Natural killer cell (primary cell): ENCODE results near the gene SLC19A1. TPM values are rescaled to one million over a fixed set of nuclear protein-coding genes. Genes with fewer than 3 reads are reported as not detected.

Source experiments
- ATAC-seq, 3 donors: fragments of 150-1000 bp in 2 of 3; fragments of 200-7000 bp in 1 of 3; cut with Tn5 transposase; 1 replicate in 1 of 3; 2 replicates in 2 of 3; pipeline ENCODE4 v1.10.0; 2021; ENCODE audit warnings: mild to moderate bottlenecking in 2 of 3, moderate library complexity in 2 of 3
- DNase-seq, 2 donors: peaks; one replicate each; pipeline versions ENCODE4 v3.0.0 to v3.0.0-alpha.2; 2013 to 2021; ENCODE audit warnings: mixed read lengths in 1 of 2
- H3K27ac ChIP-seq: one replicate; pipeline ENCODE4 v1.5.1; 2013; ENCODE audit warnings: mild to moderate bottlenecking, low read length
- H3K27me3 ChIP-seq: one replicate; pipeline ENCODE4 v1.6.1; 2013; ENCODE audit warnings: low read length; ENCODE audit not compliant: control insufficient read depth, insufficient read depth
- H3K36me3 ChIP-seq: one replicate; pipeline ENCODE4 v1.6.1; 2013; ENCODE audit warnings: low read length; ENCODE audit not compliant: control insufficient read depth, insufficient read depth
- H3K4me1 ChIP-seq: one replicate; pipeline ENCODE4 v1.6.1; 2013; ENCODE audit warnings: low read length; ENCODE audit not compliant: control insufficient read depth, insufficient read depth
- H3K4me3 ChIP-seq: one replicate; pipeline ENCODE4 v1.5.1; 2013; ENCODE audit warnings: low read length
- H3K9me3 ChIP-seq: one replicate; pipeline ENCODE4 v1.6.1; 2013; ENCODE audit warnings: low read length; ENCODE audit not compliant: control insufficient read depth, insufficient read depth
- H3K27ac Mint-ChIP-seq, 2 donors: one replicate each; pipeline ENCODE4 v1.8.0; 2022; ENCODE audit warnings: mild to moderate bottlenecking in 2 of 2, mixed read lengths in 2 of 2, moderate library complexity in 1 of 2
- H3K27me3 Mint-ChIP-seq, 2 donors: one replicate each; pipeline ENCODE4 v1.8.0; 2022; ENCODE audit warnings: low read depth in 2 of 2, mixed read lengths in 2 of 2
- H3K36me3 Mint-ChIP-seq: one replicate; pipeline ENCODE4 v1.8.0; 2022; ENCODE audit warnings: mixed read lengths
- H3K4me1 Mint-ChIP-seq, 2 donors: one replicate each; pipeline ENCODE4 v1.8.0; 2022; ENCODE audit warnings: mixed read lengths in 2 of 2
- H3K4me3 Mint-ChIP-seq: one replicate; pipeline ENCODE4 v1.8.0; 2022; ENCODE audit warnings: mild to moderate bottlenecking, moderate library complexity, mixed read lengths
- H3K9me3 Mint-ChIP-seq, 2 donors: one replicate each; pipeline ENCODE4 v1.8.0; 2022; ENCODE audit warnings: mixed read lengths in 2 of 2
- WGBS: methylation state at CpG from one replicate; pipeline ENCODE4 v1.1.7; 2013; ENCODE audit warnings: missing lambda C conversion rate; ENCODE audit not compliant: insufficient coverage; 5-methylcytosine and 5-hydroxymethylcytosine counted together
- intact Hi-C: fragments of 100-400 bp; cut with micrococcal nuclease; formaldehyde crosslinking; loops from one replicate; pipeline ENCODE4 v1.14.2; 2022
- total RNA-seq, 4 donors: library from RNA; stranded (reverse); fragments of 120-200 nt in 1 of 4; gene quantifications; one replicate each; pipeline versions ENCODE4 v1.2.3 to v1.2.4, GENCODE V29; 2013 to 2022
- TF ChIP-seq, protein P1 (sequence below): fragments of 200-600 bp; IDR thresholded peaks from one replicate; pipeline ENCODE4 v1.8.0; 2022; ENCODE audit warnings: antibody characterized with exemption

SLC19A1 gene
- total RNA-seq, 3 donors from 2014 or later (not counting 1 experiment from before 2014, with no cell fraction given), result 2.5 to 9.0 (median 4.9) TPM

DNA sequence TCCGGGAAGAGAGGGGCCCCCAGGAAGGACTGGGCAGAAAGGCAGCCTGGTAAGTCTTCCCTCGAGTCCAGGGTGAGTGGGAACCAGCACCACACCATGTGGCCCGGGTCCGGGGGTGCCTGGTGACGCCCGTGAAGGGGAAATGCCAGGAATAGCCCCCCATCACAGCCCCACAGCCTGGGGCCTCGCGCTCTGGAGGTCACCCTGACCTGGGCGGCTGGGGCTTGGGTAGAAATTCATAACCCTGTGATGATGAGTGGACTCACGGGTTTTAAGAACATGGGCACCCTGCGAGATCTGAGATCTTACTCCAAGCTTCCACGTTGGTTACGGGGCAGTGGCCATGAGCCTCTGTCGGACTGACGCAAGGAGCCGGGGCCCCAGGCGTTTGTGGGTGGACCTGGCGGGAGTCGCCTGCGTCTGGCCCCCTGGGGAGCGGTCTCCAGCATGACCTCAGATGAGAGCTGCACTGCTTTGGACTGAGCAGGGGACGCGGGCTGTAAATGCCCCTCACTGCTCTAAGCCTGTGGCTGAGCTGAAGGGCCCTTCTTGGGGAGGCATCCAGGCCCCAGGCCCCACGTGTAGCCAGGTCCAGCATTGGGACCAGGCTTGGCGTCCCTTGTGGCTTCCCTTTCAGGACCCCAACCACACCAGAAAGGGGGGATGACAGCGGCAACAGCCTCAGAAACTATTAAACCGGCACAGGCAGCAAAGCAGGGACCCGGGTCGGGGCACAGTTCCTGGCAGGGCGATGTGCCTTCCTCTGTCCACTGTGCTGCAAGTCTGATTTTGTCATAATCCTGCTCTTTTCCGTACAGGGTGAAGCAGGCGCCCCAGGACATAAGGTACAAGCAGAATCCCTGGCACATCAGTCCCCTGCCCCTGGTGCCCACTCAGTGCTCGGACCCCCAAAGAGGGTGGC lies 60.0 kb downstream of the SLC19A1 start:
- no peaks in the 10 kb centered on the region for H3K9me3 ChIP-seq
- H3K4me1 ChIP-seq, result peaks cover 51% of the 10 kb centered on the region
- ATAC-seq, result no peak
- intact Hi-C loops, result no loop called here
- H3K27ac ChIP-seq, result peak overlapping the region; percentile 95
- WGBS, result 86% methylated on average over 33 of the region's 33 CpGs
- no peaks in the 10 kb centered on the region for H3K27me3 ChIP-seq
- Mint-ChIP-seq H3K27ac (peak overlapping the region; percentile 82 to 92), H3K4me3 (peak overlapping the region; percentile 79), H3K27me3 (no peaks in the 10 kb centered on the region), H3K9me3 (no peaks in the 10 kb centered on the region), H3K4me1 (peaks cover 36 to 41% of the 10 kb centered on the region in 2 donors), H3K36me3 (no peaks in the 10 kb centered on the region)
- TF ChIP-seq, protein P1, sequence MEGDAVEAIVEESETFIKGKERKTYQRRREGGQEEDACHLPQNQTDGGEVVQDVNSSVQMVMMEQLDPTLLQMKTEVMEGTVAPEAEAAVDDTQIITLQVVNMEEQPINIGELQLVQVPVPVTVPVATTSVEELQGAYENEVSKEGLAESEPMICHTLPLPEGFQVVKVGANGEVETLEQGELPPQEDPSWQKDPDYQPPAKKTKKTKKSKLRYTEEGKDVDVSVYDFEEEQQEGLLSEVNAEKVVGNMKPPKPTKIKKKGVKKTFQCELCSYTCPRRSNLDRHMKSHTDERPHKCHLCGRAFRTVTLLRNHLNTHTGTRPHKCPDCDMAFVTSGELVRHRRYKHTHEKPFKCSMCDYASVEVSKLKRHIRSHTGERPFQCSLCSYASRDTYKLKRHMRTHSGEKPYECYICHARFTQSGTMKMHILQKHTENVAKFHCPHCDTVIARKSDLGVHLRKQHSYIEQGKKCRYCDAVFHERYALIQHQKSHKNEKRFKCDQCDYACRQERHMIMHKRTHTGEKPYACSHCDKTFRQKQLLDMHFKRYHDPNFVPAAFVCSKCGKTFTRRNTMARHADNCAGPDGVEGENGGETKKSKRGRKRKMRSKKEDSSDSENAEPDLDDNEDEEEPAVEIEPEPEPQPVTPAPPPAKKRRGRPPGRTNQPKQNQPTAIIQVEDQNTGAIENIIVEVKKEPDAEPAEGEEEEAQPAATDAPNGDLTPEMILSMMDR, result no peak
- peak overlapping the region; percentile 51 for H3K4me3 ChIP-seq
- DNase-seq, result peak in 1 of 2 donors; percentile 31
- no peaks in the 10 kb centered on the region for H3K36me3 ChIP-seq

DNA sequence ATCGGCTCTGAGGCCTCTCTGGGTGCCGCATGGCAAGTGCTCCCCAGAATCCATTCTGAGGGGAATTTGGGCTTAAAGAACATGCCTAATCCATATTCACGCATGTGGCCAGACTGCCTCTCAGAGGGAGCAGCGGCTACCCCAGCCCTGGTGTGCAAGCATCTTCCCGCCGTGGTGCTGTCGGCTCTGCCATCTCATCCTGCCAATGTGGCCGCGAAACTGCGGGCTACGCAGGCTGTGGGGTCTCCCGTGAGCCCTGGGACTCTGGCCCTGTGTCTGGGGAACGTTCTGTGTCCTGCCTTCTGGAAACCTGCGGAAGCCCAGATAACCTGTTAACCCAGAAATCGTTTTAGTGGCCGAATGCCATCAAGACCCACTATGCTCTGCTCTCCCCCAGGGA lies 60.7 kb downstream of the SLC19A1 start:
- no peak overlapping the region for H3K27ac ChIP-seq
- H3K36me3 ChIP-seq, result no peaks in the 10 kb centered on the region
- H3K27me3 ChIP-seq, result no peaks in the 10 kb centered on the region
- no peak overlapping the region for H3K27ac Mint-ChIP-seq
- WGBS, result 97% methylated on average over 16 of the region's 16 CpGs
- intact Hi-C loops, result no loop called here
- H3K27me3 Mint-ChIP-seq, result no peaks in the 10 kb centered on the region
- H3K9me3 Mint-ChIP-seq, result no peaks in the 10 kb centered on the region
- TF ChIP-seq, protein P1, result no peak
- no peaks in the 10 kb centered on the region for H3K9me3 ChIP-seq
- DNase-seq, result no peak
- peaks cover 36 to 44% of the 10 kb centered on the region in 2 donors for H3K4me1 Mint-ChIP-seq
- no peak overlapping the region for H3K4me3 ChIP-seq
- H3K36me3 Mint-ChIP-seq, result no peaks in the 10 kb centered on the region
- H3K4me3 Mint-ChIP-seq, result no peak overlapping the region
- peaks cover 52% of the 10 kb centered on the region for H3K4me1 ChIP-seq
- no peak for ATAC-seq

DNA sequence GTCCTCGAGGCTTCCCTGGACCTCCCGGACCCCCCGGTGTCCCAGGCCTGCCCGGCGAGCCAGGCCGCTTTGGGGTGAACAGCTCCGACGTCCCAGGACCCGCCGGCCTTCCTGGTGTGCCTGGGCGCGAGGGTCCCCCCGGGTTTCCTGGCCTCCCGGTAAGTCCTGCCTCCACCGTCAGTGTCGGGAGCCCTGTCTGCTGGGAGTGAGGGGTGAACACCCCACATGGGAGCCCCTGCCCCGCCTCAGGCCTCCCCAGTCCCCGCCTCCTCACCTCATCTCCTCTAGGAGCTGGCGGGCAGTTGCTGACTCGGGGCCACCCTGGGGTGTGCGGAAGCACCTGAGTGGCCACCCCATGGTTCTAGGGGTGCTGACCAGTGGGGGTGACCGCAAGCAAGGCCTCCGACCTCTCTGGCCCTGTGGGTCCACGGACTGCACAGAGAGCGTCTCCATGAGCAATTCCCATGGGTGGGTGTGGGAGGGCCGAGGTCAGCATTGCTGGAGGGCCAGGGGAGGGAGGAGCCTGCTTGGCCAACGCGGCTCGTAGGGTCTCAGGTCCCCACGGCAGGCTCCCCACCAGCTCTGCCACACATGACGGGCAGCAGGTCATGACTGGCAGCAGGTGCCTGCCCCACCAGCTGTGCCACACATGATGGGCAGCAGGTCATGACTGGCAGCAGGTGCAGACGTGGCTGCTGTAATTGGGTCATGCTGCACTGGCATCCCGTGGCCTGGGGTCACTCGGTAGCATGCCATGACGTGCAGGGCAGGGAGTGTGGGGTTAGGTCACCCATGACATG lies 61.3 kb downstream of the SLC19A1 start:
- ATAC-seq (no peak), DNase-seq (no peak)
- Mint-ChIP-seq H3K4me3 (no peak overlapping the region), H3K27me3 (no peaks in the 10 kb centered on the region), H3K27ac (no peak overlapping the region), H3K9me3 (no peaks in the 10 kb centered on the region), H3K36me3 (no peaks in the 10 kb centered on the region), H3K4me1 (peaks cover 36 to 47% of the 10 kb centered on the region in 2 donors)
- Histone ChIP-seq H3K27me3 (no peaks in the 10 kb centered on the region), H3K27ac (no peak overlapping the region), H3K4me1 (peaks cover 52% of the 10 kb centered on the region), H3K36me3 (no peaks in the 10 kb centered on the region), H3K4me3 (no peak overlapping the region), H3K9me3 (no peaks in the 10 kb centered on the region)
- TF ChIP-seq, protein P1, result no peak
- 96% methylated on average over 35 of the region's 35 CpGs for WGBS
- intact Hi-C loops, result no loop called here
